Stimulated activated CD4-positive, alpha-beta T cell treated with anti-CD3 and anti-CD28 coated beads, Interleukin-15, amount 100 ng/mL, for 24 hours (primary cell): ENCODE results near the gene KIF6.

Experiments
- DNase-seq: peaks from one replicate; pipeline ENCODE4 v3.0.0-alpha.2; 2020

Gene KIF6

DNA sequence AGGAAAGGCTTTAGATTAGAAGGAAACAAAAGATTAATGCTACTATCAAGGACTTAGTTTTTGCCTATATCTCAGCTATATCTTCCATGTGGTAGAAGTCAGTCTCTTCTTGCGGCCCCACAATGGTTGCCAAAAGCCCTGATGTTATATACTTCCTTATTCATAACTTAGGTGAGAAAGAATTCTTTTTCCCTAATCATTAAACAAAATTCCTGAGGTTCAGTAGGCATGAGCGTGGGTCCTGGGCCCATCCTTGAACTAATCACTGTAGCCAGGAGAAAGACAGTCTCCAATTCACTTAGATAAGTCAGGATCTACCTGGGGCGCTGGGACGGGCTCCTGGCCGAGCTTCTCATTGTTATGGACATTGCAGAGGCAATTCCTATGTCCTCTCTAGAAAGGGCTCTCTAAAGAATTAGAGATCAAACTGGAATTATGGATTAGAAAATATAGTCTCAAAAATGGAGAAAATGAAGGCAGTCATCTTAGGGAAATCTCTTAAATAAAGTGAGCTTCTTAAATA lies 134.3 kb downstream of the KIF6 start:
- DNase-seq, result no peak

DNA sequence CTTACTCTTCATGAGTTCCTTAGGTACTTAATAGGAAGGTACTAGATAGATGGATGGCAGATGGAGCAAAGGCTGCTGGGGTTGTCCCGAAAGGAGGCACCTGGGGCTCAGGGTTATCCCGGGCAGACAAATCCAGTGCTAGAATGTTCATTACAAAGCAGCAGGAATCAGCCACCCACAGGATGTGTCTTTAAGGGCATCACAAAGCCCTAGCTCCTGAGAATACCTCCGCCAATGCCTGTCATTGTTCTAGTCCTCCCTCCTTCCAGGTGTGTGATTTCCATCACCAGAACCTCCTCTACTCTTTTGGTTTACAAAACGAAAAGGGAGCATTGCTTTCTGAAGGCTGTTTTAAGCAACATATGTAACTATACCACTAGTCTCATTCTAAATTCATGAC lies 138.1 kb downstream of the KIF6 start:
- no peak for DNase-seq

DNA sequence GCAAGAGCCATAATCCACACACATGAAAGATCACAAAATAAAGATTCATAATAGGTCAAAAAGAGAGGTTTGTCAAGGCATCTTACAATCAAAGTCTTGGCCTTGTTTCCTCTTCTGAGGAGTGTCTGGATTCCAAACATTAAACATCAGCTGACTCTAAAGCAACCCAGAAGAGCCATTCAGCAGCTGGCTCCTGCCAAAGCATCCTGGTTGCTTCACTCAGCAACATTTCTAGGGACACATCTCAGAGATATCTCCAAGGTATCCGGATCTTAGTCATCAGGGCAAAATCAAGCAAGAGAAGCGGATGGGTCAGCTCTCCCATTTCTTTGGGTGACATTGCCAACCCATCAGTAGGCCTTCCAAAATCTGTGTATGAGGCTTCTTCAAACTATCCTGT lies 139.6 kb downstream of the KIF6 start:
- DNase-seq, result no peak

DNA sequence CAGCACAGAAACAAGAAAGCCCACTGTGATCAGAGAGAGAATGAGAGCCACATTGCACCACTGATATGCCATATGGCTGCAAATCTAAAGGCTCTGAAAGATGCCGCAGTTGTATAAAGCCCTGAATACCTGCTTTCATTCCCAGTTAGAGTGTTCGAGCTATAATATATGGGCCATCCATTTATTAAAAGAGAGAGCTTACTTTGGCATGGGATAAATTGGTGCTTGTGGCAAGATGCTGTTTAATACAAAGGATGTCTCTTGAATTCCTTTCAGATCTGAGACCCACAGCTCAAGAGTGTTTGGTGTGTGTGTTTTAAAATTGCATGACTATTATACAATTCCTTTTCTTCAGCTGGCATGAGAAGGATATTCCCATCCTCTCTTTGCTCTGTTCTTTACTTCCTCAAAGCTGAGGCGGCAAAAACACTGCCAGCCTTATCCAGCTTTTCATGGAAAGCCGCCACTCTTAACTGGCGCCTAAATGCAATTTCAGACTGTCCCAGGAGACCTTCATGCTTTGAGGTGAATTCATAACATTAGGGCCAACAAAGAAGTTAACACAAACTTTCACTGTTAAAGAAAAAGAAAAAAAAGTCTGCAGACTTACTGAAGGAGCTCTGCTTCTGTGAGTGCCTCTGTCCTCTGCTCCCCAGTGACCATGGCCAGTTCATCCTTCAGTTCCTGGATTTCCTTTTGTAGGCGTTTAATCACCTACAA lies 147.6 kb downstream of the KIF6 start:
- DNase-seq, result no peak

DNA sequence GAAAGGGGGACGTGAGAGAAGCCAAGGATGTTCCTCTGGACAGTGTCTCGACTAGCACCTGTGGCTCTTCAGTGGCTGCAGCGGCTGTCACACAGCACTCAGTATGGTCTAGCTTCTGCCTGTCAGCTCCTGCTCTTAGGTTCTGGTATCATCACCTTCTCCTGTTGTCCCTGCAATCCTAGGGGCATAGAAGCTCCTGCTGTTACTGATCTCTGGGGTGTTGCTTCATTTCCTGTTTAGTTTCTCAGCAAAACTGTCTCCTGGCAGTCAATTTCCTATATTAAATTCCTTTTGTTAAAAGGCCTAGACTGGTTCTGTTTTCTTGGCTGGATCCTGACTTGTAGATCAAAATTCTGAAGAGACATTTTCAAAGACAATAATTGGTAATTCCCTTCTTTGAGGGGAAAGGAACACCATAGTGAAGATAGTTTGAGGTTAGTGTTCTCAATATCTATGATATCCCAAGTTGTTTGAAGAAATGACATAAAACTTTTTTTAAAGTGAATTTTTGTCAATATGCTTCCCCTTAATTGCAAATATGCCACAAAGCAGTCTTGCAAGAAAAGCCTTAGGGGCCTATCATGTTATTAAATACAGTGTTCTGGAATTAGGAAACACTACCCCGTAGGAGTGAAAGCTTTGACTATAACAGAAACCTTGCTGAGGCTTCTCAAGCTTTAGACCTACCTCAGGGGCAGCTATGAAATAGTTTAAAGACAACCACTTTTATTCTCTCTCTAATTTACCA lies 148.5 kb downstream of the KIF6 start:
- DNase-seq, result no peak

DNA sequence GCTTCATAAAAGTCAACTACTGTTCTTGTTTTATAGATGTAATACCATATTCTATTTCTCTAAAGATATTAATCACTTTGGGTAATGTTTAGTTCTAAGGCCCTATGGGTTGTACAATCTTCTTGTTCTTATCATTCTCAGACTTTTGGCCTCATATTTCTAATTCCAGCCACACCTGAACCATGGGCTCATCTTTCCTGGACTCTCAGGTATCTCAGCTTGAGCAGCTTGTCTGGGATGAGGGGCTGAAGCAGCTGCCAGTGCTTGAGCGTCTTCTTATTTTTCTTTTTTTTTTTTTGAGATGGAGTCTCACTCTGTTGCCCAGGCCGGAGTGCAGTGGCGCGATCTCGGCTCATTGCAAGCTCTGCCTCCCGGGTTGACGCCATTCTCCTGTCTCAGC lies 150.2 kb downstream of the KIF6 start:
- DNase-seq, result no peak

DNA sequence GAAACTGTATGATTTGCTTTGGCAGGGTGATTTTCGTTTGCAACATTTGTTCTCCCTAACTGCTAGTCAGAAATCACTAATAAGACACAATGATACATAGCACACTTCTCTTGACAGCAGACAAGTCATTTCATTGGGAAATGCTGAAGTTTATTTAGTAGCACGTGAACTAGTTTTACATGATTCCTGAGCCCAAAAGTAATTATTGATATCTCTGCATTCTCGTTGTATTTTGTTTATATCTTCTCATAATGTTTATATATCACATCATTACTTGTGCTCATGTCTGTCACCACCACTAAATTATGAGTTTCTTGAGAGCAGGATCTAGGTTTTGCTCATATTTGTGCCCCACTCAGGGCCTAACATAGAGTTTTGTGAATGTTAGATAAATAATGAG lies 151.7 kb downstream of the KIF6 start:
- no peak for DNase-seq

DNA sequence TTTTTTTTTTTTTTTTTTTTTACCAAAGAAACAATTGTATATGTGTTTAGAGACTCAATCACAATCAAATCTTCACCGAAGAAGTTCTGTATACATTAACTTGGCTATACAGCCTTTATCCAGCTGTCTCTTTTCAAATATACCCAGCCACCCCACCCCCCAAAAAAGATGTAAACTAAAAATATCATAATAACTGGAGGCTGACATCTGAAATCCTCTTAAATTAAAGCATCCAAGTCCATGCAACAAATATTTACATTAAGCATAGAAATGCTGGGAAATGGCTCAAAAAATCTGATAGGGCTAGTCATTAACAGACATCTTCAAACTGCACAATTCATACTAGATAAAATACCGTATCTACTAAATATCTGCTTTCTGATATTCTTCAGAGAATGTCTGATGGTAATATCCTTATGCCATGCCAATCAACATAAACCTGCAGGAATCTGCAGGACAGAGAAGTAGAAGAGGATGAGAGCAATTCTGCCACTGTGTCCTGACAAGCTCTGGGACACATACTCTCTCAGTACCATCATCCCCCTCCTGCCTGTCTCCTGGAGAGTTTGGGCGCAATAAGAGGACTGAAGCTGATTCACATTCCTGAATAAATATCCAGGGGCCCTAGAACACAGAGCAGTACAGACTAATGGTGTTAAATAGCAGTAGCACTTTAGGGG lies 152.4 kb downstream of the KIF6 start:
- DNase-seq, result no peak

DNA sequence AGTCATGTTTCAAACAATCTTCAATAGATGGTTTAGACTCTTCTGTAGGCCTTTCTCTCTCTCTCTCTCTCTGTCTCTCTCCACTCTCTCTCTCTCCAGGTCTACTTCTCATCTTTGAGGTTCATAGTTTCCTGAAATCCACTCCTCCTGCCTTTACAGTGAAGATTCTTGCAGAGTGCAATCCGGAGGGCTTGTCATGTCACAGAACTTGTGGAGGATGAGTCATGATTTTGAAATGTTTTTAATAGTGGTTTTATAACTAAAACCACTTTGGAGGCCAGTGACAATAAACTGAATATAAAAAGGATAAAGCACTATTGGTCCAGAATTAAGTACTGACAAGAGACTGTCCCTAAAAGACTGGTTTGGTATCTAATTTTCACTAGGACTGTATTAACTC lies 156.3 kb downstream of the KIF6 start:
- DNase-seq, result no peak

DNA sequence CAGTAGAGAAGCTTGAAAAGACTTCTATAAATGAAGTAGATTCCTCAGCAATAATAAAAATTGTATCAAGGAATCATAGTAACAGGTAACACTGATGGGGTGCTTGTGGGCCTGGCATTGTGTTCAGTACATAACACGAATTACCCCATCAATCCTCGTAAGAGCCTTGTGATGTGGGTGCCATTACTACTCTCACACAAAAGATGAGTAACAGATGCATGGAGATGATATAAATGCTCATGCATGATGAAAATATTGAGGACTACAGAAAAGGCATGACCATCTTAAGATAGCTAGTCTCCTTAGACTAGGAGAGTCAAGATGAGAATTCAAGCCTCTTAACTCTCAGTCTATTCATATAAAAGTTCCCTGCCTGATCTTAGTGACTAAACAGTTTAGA lies 158.1 kb downstream of the KIF6 start:
- no peak for DNase-seq

DNA sequence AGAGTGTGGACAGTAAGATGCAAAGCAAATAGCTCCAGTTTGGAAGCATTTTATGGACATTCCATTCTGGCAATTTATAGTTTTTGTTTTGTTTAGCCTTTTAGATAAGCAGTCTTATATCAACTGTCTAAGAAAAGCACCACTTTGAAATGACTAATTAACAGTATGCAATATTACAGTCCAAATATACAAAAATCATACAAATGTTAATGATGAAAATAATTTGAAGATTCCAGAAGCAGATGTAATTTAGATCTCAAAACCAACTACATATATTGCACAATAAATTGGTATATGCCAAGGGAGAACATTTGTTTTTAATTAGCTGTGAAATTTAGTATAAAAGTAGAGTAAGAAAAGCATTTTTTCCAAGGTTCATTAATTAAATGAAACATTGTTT lies 158.8 kb downstream of the KIF6 start:
- no peak for DNase-seq

DNA sequence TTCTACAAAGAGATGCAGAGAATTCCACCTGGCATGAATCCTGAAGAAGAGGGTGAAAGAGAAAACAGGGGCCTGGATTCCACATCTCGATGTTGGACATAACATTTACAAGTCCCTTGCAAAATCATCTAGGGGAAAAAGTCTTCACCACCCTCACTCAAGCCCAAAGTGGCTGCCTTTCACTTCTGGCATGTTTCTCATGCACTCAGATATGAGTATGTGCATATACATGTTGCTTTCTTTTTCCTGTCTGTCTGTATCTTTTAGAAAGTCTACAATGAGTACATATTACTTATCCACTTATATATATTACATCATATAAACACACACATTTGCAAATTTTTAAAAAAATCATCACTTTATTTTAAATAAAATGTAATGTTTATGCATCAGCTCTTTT lies 159.3 kb downstream of the KIF6 start:
- no peak for DNase-seq

DNA sequence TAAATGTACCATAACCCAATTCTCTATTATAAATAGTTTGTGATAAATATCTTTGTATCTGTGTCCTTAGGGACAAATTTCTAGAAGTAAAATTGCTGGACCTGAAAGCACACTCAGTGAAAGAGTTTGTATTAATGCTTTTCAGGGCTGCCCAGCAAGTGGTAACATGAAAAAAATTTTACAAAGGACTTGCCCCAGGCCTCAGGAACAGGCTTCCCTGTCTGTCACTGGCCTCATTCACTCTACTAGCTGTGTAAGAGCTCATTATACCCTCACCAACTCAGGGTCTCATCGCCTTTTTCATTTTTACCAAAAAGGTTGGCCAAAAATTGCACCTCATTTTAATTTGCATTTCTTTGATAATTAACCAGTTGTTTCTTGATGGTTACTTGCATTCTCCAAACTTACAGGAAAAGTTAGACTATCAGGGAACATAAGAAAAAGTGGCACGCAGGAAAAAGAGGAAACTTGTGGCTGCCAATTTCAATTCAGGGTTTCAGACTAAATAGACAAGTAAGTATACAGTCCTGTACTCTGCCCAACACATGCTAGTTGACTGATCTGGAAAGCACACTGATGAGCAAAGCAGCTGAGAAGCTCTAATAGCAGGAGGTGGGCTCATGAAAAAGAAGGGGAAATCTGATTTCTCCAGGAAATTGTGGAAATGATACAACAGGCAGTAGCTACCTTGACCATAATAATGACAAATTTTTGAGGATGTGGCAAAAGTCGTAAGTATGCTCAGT lies 161.5 kb downstream of the KIF6 start:
- DNase-seq, result no peak

DNA sequence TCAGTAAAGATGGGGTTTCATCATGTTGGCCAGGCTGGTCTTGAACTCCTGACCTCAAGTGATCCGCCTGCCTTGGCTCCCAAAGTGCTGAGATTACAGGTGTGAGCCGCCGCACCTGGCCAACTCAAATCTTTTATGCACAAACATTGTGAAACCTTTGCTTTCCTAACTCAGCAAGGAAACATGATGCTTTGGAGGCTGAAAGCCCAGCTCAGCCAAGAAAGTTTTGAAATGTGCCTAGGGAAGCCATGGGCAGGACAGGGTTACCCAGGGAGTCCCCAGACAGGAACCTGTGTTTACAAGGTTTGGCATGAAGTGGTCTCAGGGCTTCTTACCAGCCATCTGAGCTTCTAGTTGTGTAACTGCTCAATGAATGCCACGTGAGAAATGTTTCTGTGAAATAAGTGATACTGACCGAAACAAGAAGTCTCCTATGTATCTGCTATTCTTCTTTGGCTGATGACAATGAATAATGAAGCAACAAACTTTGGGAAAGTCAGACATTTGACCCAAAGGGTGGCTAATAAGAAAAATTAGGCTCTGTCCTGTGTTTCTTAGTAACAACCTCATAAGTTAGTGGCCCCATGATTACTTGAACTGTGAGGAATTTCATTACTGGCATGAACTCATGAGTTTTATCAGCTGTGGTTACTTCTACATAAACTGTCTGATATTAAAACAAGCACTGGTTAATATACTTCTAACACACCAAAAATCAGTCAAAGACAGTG lies 163.5 kb downstream of the KIF6 start:
- no peak for DNase-seq

DNA sequence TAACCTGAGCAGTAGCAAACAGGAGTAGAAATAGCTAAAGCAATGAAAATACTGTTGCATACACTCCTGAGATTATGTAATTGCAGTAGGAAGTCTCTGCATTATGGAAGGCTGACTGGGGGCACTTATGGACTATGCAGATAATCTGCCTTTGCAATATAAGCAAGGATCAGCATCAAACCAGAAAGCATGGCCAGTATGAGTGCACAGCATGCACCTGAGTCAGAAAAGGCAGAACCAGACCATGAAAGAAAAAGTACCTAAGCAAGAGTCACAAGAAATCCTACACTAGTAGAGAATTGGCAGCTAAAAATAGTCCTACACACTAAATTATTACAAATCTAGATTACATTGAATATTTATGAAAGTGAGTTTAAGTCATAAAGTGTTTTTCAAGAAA lies 164.3 kb downstream of the KIF6 start:
- no peak for DNase-seq

DNA sequence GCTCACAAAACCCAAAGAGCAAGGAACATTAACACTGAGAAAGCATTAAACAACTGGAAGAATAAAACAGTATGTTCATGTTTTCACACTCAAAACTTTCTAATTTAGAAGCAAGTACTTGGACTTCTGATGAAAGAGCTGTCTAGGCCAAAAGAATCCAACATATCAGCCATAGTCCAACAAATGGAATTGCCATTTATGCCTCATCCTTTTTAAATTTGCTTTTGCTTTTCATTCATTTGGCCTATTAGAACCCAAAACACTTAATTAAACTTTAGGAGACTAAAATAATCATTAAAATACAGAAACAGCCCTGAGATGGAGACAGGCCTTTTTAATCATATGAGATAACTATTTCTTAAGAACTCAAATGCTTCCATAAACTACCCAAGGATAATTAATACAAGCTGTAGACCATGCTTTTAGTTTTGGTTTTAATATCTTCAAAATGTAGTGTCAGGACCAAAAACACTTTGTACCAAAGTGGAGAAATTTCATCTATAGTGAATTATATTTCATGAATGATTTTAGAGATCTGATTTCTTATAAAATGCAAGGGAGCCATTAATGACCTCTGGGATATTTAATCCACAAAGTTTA lies 166.5 kb downstream of the KIF6 start:
- no peak for DNase-seq

DNA sequence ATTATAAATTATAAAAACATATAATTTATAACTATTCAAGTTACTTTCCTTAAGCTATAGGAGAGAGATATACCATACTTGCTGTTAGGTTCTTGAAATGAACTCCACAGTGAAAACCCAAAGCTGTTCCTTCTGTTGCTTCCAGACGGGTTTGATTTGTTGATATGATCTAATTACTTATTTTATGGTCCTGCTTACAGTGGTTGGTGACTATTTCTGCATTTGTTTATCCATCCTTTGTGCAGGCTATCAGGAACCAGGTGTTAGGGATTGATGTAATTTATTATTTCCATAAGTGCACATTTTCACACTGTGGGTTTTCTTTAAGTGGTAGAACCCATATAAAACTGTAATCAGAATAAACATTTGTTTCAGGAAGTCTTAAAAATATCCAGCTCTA lies 167.1 kb downstream of the KIF6 start:
- no peak for DNase-seq

DNA sequence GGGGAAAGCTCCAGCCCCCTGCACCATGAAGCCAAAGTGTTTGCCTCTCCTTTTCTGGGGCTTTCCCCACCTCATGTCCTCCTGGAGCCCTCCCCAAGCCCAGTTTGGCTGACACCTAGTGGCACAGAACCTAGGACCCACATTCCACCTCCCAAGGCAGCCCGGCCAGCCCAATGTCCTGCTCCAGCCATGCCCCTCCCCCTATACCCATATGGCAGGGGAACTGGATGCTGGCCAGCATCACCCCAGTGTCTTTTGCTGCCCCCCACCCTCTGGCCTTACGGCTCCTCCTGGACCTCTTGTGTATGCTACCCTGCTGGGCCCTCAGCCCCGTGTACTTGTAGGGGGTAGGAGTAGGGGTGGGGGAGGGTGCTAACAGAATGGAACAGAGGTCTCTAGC lies 170.1 kb downstream of the KIF6 start:
- no peak for DNase-seq

DNA sequence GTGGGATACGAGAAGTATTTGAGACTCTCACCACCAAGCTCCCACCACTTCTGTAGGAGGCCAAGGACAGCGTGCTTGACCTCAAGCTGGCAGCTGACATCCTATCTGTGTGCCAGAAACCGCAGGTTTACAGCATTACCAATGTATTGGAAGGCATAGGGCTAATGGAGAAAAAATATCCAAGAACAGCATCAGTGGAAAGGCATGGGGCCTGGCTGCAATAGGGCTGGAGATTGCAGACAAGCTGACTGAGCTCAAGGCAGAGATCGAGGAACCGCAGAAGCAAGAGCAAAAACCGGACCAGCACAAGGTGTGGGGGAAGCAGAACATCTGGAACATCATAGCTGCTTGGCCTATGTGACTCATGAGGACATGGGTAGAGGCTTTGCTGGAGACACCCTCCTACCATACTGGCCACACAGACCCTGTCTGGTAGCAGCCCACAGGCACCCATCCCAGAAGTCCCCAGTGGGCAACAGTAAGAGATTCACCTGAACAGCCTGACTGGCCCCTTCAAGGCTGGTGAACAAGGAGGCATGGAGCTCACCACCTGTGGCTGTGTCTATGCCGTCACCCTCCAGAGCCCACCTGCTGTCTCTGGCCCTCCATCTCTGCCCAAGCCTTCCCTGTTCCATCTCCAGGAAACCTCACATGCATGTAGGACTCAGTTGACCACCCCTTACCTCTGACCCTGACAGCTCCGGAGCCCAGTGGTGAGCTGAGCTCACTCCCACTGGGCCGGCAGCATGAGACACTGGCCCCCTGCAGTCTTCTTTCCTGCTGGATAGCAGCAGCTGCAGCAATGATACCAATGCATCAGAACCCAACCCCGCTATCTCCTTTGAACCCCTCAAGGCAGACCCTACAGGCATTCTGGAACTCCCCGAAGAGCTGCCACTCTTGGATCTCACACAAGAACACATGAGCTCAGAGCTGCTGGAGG lies 171.1 kb downstream of the KIF6 start:
- no peak for DNase-seq

DNA sequence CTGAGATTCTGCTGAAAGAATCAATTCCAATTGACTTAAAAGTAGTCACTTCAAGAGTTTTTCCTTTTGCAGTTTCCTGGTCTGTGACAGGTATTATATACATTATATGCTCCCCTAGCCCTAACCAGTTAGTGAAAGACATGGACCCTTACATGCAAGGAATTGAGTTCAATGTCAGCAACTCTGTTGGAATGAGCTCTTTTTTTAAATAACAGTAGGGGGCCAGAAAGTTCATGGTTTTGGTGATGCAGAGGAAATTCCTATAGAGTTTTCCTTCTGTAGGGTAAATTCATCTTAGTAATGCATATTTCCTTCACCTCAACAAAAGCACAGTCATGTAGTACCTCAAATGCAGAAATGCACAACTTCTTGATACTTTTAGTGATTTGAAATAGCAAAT lies 172.2 kb downstream of the KIF6 start:
- no peak for DNase-seq

DNA sequence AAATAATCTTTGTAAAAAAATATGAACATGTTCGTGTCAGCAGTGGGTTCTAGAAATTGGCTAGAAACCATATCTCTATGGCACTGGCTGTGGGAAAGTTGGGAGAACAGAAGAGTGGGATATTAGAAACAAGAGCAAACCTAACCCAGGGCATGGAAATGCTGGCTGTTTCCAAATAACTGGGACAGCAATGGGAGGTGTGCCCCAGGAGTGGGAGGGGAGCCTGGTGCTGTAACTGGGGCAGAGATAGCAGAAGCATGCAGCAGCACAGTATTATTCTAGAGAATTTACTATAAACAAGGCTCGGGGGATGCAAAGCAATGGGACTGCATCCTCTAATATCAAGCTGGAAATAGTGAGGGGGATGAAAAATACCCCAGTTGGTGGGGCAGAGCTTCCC lies 175.0 kb downstream of the KIF6 start:
- no peak for DNase-seq
